ENCODE measurements around the gene EEF1A2. TPM values are rescaled to one million over a fixed set of nuclear protein-coding genes. Genes with fewer than 3 reads are reported as not detected.
A peak's percentile ranks its signal among the peaks of the same experiment; 100 is the strongest.

Gene EEF1A2
- total RNA-seq, 2 donors from 2014 or later: 1.3 to 1.8 TPM

- intact Hi-C loops (cut with DNase I, micrococcal nuclease): no loop called here
- DNase-seq: no peak
- ATAC-seq: no peak
These were observed 6.8 kb upstream of the EEF1A2 start for GRCh38 chr20:63505723-63506122.

GRCh38 chr20:63505281-63505680 is 6.4 kb upstream of the EEF1A2 start:
- no peak for ATAC-seq
- no peak for DNase-seq
- intact Hi-C loops (cut with DNase I, micrococcal nuclease): no loop called here

- DNase-seq (no peak), ATAC-seq (no peak)
- intact Hi-C loops (cut with DNase I, micrococcal nuclease): no loop called here
These were observed 5.8 kb upstream of the EEF1A2 start for GRCh38 chr20:63504642-63505041.

- no peak for DNase-seq
- no peak for ATAC-seq
- intact Hi-C loops (cut with DNase I, micrococcal nuclease): no loop called here
These were observed 4.6 kb upstream of the EEF1A2 start for GRCh38 chr20:63503524-63503923.

GRCh38 chr20:63502671-63503172 is 3.8 kb upstream of the EEF1A2 start:
- intact Hi-C loops (cut with DNase I, micrococcal nuclease): no loop called here
- ATAC-seq (no peak), DNase-seq (no peak)

GRCh38 chr20:63501818-63502670 is 3.2 kb upstream of the EEF1A2 start:
- intact Hi-C loops (cut with DNase I, micrococcal nuclease): no loop called here
- ATAC-seq (no peak), DNase-seq (no peak)

- intact Hi-C loops (cut with DNase I, micrococcal nuclease): no loop called here
- no peak for ATAC-seq
- no peak for DNase-seq
These were observed 2.3 kb upstream of the EEF1A2 start for GRCh38 chr20:63500902-63501817.

- ATAC-seq: no peak
- intact Hi-C loops (cut with DNase I, micrococcal nuclease): no loop called here
- no peak for DNase-seq
These were observed 1.4 kb upstream of the EEF1A2 start for GRCh38 chr20:63500151-63500901.

- intact Hi-C loops (cut with DNase I, micrococcal nuclease): no loop called here
- ATAC-seq (peak; percentile 3), DNase-seq (no peak)
These were observed 571 bp upstream of the EEF1A2 start for GRCh38 chr20:63499338-63499969.

GRCh38 chr20:63497946-63498935 is 642 bp downstream of the EEF1A2 start:
- ATAC-seq (peak; percentile 21), DNase-seq (no peak)
- intact Hi-C loops (cut with DNase I, micrococcal nuclease): no loop called here

GRCh38 chr20:63497138-63497945 is 1.5 kb downstream of the EEF1A2 start:
- no peak for DNase-seq
- ATAC-seq: no peak
- intact Hi-C loops (cut with DNase I, micrococcal nuclease): no loop called here

- ATAC-seq (peak; percentile 26), DNase-seq (no peak)
- intact Hi-C loops (cut with DNase I, micrococcal nuclease): no loop called here
These were observed 2.2 kb downstream of the EEF1A2 start for GRCh38 chr20:63496596-63497120.

- peak; percentile 75 for ATAC-seq
- intact Hi-C loops (cut with DNase I, micrococcal nuclease): no loop called here
- peak; percentile 42 to 75 for DNase-seq
These were observed 2.9 kb downstream of the EEF1A2 start for GRCh38 chr20:63495741-63496595.

GRCh38 chr20:63495167-63495720 is 3.6 kb downstream of the EEF1A2 start:
- DNase-seq (no peak), ATAC-seq (no peak)
- intact Hi-C loops (cut with DNase I, micrococcal nuclease): no loop called here
